HG02571 (cell line): ENCODE data around the gene LRCOL1.

Experiments
- ATAC-seq: cut with Tn5 transposase; IDR thresholded peaks from one replicate; pipeline ENCODE4 v1.9.1; 2021; ENCODE audit warnings: mild to moderate bottlenecking, moderate library complexity; ENCODE audit not compliant: unreplicated experiment

The LRCOL1 gene

GRCh38 chr12:132619386-132620112 lies 9.2 kb upstream of the LRCOL1 start:
- no peak for ATAC-seq

GRCh38 chr12:132619071-132619385 lies 8.6 kb upstream of the LRCOL1 start:
- no peak for ATAC-seq

GRCh38 chr12:132618683-132619043 lies 8.3 kb upstream of the LRCOL1 start, which contains the start of gene P2RX2:
P2RX2 (plus strand) TSS chr12:132618776; CDS start chr12:132618817, 41 bp downstream.
- no peak for ATAC-seq

- no peak for ATAC-seq
These were observed 7.7 kb upstream of the LRCOL1 start for GRCh38 chr12:132617822-132618682.

- ATAC-seq: no peak
These were observed 6.8 kb upstream of the LRCOL1 start for GRCh38 chr12:132617135-132617701.

- no peak for ATAC-seq
These were observed 5.2 kb upstream of the LRCOL1 start for GRCh38 chr12:132615579-132616038.

- ATAC-seq: no peak
These were observed 4.6 kb upstream of the LRCOL1 start for GRCh38 chr12:132614861-132615578.

GRCh38 chr12:132614029-132614428 lies 3.6 kb upstream of the LRCOL1 start:
- no peak for ATAC-seq

- no peak for ATAC-seq
These were observed 1.2 kb upstream of the LRCOL1 start for GRCh38 chr12:132611620-132612019.

- no peak for ATAC-seq
These were observed 652 bp upstream of the LRCOL1 start for GRCh38 chr12:132610866-132611602.

GRCh38 chr12:132608231-132609171 lies 1.9 kb downstream of the LRCOL1 start:
- no peak for ATAC-seq

- ATAC-seq: no peak
These were observed 3.5 kb downstream of the LRCOL1 start for GRCh38 chr12:132606927-132607326.

- ATAC-seq: no peak
These were observed 3.9 kb downstream of the LRCOL1 start for GRCh38 chr12:132606466-132606865.

GRCh38 chr12:132605892-132606291 lies 4.5 kb downstream of the LRCOL1 start:
- no peak for ATAC-seq

GRCh38 chr12:132604668-132605441 lies 5.5 kb downstream of the LRCOL1 start:
- no peak for ATAC-seq

- no peak for ATAC-seq
These were observed 6.2 kb downstream of the LRCOL1 start for GRCh38 chr12:132604151-132604618.

- ATAC-seq: no peak
These were observed 6.9 kb downstream of the LRCOL1 start for GRCh38 chr12:132603240-132604150.
